HG03175 (cell line): ENCODE data around the gene SLC12A5.

Experiments
- ATAC-seq: cut with Tn5 transposase; IDR thresholded peaks from one replicate; pipeline ENCODE4 v1.9.1; 2021; ENCODE audit warnings: mild to moderate bottlenecking, moderate library complexity; ENCODE audit not compliant: unreplicated experiment

SLC12A5 gene

GRCh38 chr20:46101957-46102356, 72.9 kb downstream of the SLC12A5 start:
- no peak for ATAC-seq

GRCh38 chr20:46102940-46103339, 73.9 kb downstream of the SLC12A5 start:
- ATAC-seq: no peak

- ATAC-seq: no peak
These were observed 75.2 kb downstream of the SLC12A5 start for GRCh38 chr20:46104262-46104661.

- no peak for ATAC-seq
These were observed 78.0 kb downstream of the SLC12A5 start for GRCh38 chr20:46107061-46107460.

GRCh38 chr20:46108435-46108841, 79.4 kb downstream of the SLC12A5 start:
- peak; percentile 87 for ATAC-seq

GRCh38 chr20:46108976-46109375, 80.0 kb downstream of the SLC12A5 start:
- no peak for ATAC-seq
